ENCODE data around the gene VIL1.

The VIL1 gene

GRCh38 chr2:218445602-218446001, 26.7 kb downstream of the VIL1 start:
- no peak for DNase-seq

- DNase-seq = no peak
Observed at GRCh38 chr2:218446547-218446946, 27.6 kb downstream of the VIL1 start.

GRCh38 chr2:218447072-218447471, 28.1 kb downstream of the VIL1 start:
- no peak for DNase-seq

GRCh38 chr2:218448934-218449333, 30.0 kb downstream of the VIL1 start:
- DNase-seq = no peak

GRCh38 chr2:218452079-218452478, 33.2 kb downstream of the VIL1 start:
- no peak for DNase-seq

- no peak for DNase-seq
Observed at GRCh38 chr2:218456849-218457248, 37.9 kb downstream of the VIL1 start.

- no peak for DNase-seq
Observed at GRCh38 chr2:218458598-218458997, 39.7 kb downstream of the VIL1 start.

- no peak for DNase-seq
Observed at GRCh38 chr2:218465987-218466633, 47.2 kb downstream of the VIL1 start.

- no peak for DNase-seq
Observed at GRCh38 chr2:218470448-218470847, 51.5 kb downstream of the VIL1 start.

- no peak for DNase-seq
Observed at GRCh38 chr2:218471036-218471435, 52.1 kb downstream of the VIL1 start.

- DNase-seq = no peak
Observed at GRCh38 chr2:218471982-218472381, 53.1 kb downstream of the VIL1 start.

- no peak for DNase-seq
Observed at GRCh38 chr2:218472988-218473387, 54.1 kb downstream of the VIL1 start.

GRCh38 chr2:218474527-218474926, 55.6 kb downstream of the VIL1 start:
- DNase-seq = no peak

GRCh38 chr2:218476676-218477075, 57.8 kb downstream of the VIL1 start:
- DNase-seq = no peak

GRCh38 chr2:218477247-218477646, 58.3 kb downstream of the VIL1 start:
- DNase-seq = no peak

GRCh38 chr2:218478544-218478943, 59.6 kb downstream of the VIL1 start:
- no peak for DNase-seq

GRCh38 chr2:218479595-218479994, 60.7 kb downstream of the VIL1 start:
- DNase-seq = no peak

GRCh38 chr2:218482651-218483050, 63.7 kb downstream of the VIL1 start:
- DNase-seq = no peak

- no peak for DNase-seq
Observed at GRCh38 chr2:218485986-218486667, 67.2 kb downstream of the VIL1 start.

GRCh38 chr2:218500501-218501060, 81.7 kb downstream of the VIL1 start:
- no peak for DNase-seq

- no peak for DNase-seq
Observed at GRCh38 chr2:218501665-218502064, 82.7 kb downstream of the VIL1 start.

All from NCI-H748 treated with DMSO at 0.1 percent for 48 hours (cell line).